H1 (cell line): ENCODE data around the gene SUSD1. TPM values are rescaled to one million over a fixed set of nuclear protein-coding genes. Genes with fewer than 3 reads are reported as not detected.

Experiments
- CTCF ChIA-PET: fragments of 300-600 bp; sonication (Branson Sonifier 250); formaldehyde crosslinking; loops from one replicate; lab custom pipeline; 2021; ENCODE audit not compliant: partially characterized antibody; lab: Charles Lee
- POLR2A ChIA-PET: fragments of 300-600 bp; sonication (Branson Sonifier 250); formaldehyde crosslinking; loops from one replicate; lab custom pipeline; 2021; ENCODE audit warnings: inconsistent platforms; ENCODE audit not compliant: partially characterized antibody; lab: Charles Lee
- DNase-seq, 2 experiments: peaks; one replicate each; pipeline versions ENCODE4 v3.0.0 to v3.0.0-alpha.2; 2010 to 2022; ENCODE audit warnings: low spot score in 2 of 2, low read depth in 1 of 2, mixed read lengths in 1 of 2
- FAIRE-seq: peaks from 2 replicates; lab custom pipeline; 2011; peaks lifted over from hg19 to GRCh38; lab: Jason Lieb, UNC
- H2AFZ ChIP-seq: 2 replicates; pipeline ENCODE4 v1.8.1; 2012; ENCODE audit warnings: low read length, inconsistent platforms
- H2AK5ac ChIP-seq: 2 replicates; pipeline ENCODE4 v1.6.1; 2013; ENCODE audit warnings: low read depth, low read length
- H2BK120ac ChIP-seq: replicated peaks from 2 replicates; pipeline ENCODE3; 2013; ENCODE audit warnings: low read depth, low read length, inconsistent platforms
- H2BK12ac ChIP-seq: 2 replicates; pipeline ENCODE4 v1.6.1; 2013; ENCODE audit warnings: low read depth, low read length
- H2BK15ac ChIP-seq: 2 replicates; pipeline ENCODE4 v1.6.1; 2013; ENCODE audit warnings: low read length
- H2BK20ac ChIP-seq: 2 replicates; pipeline ENCODE4 v1.6.1; 2013; ENCODE audit warnings: low read length
- H2BK5ac ChIP-seq: 2 replicates; pipeline ENCODE4 v1.6.1; 2013; ENCODE audit warnings: low read depth, low read length
- H3K14ac ChIP-seq: 2 replicates; pipeline ENCODE4 v1.6.1; 2013; ENCODE audit warnings: inconsistent platforms; ENCODE audit not compliant: insufficient read length
- H3K18ac ChIP-seq: 2 replicates; pipeline ENCODE4 v1.6.1; 2013; ENCODE audit warnings: low read length; ENCODE audit errors: extremely low read depth
- H3K23ac ChIP-seq: 2 replicates; pipeline ENCODE4 v1.6.1; 2013; ENCODE audit warnings: inconsistent platforms; ENCODE audit not compliant: insufficient read length
- H3K23me2 ChIP-seq: 2 replicates; pipeline ENCODE4 v1.6.1; 2013; ENCODE audit warnings: low read depth, low read length
- H3K27ac ChIP-seq: 2 replicates; pipeline ENCODE4 v1.6.1; 2011; ENCODE audit warnings: low read depth, low read length, inconsistent platforms
- H3K27me3 ChIP-seq, 4 experiments: replicated peaks in 1 of 4; 1 replicate in 1 of 4; 2 replicates in 3 of 4; pipeline versions ENCODE4 v1.6.1 to v1.8.1; 2011 to 2013; ENCODE audit warnings: low read length in 3 of 4, mild to moderate bottlenecking in 3 of 4, inconsistent platforms in 2 of 4, mixed read lengths in 2 of 4, moderate library complexity in 1 of 4; ENCODE audit not compliant: control insufficient read depth in 3 of 4, insufficient read depth in 3 of 4; ENCODE audit errors: extremely low read depth in 1 of 4
- H3K36me3 ChIP-seq, 4 experiments: 2 replicates each; pipeline versions ENCODE4 v1.6.1 to v1.8.1; 2011 to 2013; ENCODE audit warnings: mild to moderate bottlenecking in 4 of 4, low read length in 3 of 4, moderate library complexity in 2 of 4, control low read depth in 1 of 4, inconsistent platforms in 1 of 4; ENCODE audit not compliant: insufficient read depth in 4 of 4, control insufficient read depth in 2 of 4
- H3K4ac ChIP-seq: replicated peaks from 2 replicates; pipeline ENCODE3; 2013; ENCODE audit warnings: low read length, low read depth, mixed read lengths, inconsistent platforms; ENCODE audit not compliant: insufficient read length
- H3K4me1 ChIP-seq, 4 experiments: replicated peaks in 1 of 4; 1 replicate in 1 of 4; 2 replicates in 3 of 4; pipeline versions ENCODE4 v1.6.1 to v1.8.1; 2011 to 2013; ENCODE audit warnings: low read length in 3 of 4, inconsistent platforms in 2 of 4, mixed read lengths in 1 of 4; ENCODE audit not compliant: insufficient read depth in 4 of 4, control insufficient read depth in 3 of 4
- H3K4me2 ChIP-seq, 2 experiments: 2 replicates each; pipeline versions ENCODE4 v1.6.1 to v1.8.1; 2011 to 2013; ENCODE audit warnings: low read depth in 2 of 2, low read length in 2 of 2, control low read depth in 1 of 2, inconsistent platforms in 1 of 2, mild to moderate bottlenecking in 1 of 2; ENCODE audit not compliant: insufficient read depth in 1 of 2
- H3K4me3 ChIP-seq, 4 experiments: fragments of 200-600, 300-600 bp in 1 of 4; sonication (generic), shearing (Covaris generic), sonication (Bioruptor Twin) in 1 of 4; 2 replicates each; pipeline versions ENCODE4 v1.5.1 to v1.8.1; 2011 to 2016; ENCODE audit warnings: low read length in 4 of 4, low read depth in 3 of 4, control low read depth in 2 of 4, inconsistent platforms in 2 of 4, mild to moderate bottlenecking in 2 of 4, mixed read lengths in 1 of 4, moderate library complexity in 1 of 4; ENCODE audit not compliant: insufficient read depth in 2 of 4; ENCODE audit errors: extremely low read depth in 1 of 4
- H3K56ac ChIP-seq: replicated peaks from 2 replicates; pipeline ENCODE3; 2013; ENCODE audit warnings: low read depth, mild to moderate bottlenecking, mixed read lengths, low read length, inconsistent platforms; ENCODE audit not compliant: insufficient read length
- H3K79me1 ChIP-seq: 2 replicates; pipeline ENCODE4 v1.6.1; 2013; ENCODE audit warnings: low read depth, low read length, control low read depth
- H3K79me2 ChIP-seq, 2 experiments: 2 replicates each; pipeline versions ENCODE4 v1.6.1 to v1.8.1; 2012 to 2013; ENCODE audit warnings: low read length in 2 of 2, mild to moderate bottlenecking in 2 of 2, inconsistent platforms in 1 of 2; ENCODE audit not compliant: insufficient read depth in 2 of 2, control insufficient read depth in 1 of 2
- H3K9ac ChIP-seq, 4 experiments: replicated peaks in 1 of 4; 1 replicate in 1 of 4; 2 replicates in 3 of 4; pipeline versions ENCODE4 v1.6.1 to v1.8.1; 2011 to 2013; ENCODE audit warnings: low read depth in 3 of 4, low read length in 3 of 4, control low read depth in 2 of 4, mild to moderate bottlenecking in 2 of 4, moderate library complexity in 2 of 4, inconsistent platforms in 1 of 4; ENCODE audit errors: extremely low read depth in 1 of 4
- H3K9me3 ChIP-seq, 2 experiments: 2 replicates each; pipeline versions ENCODE4 v1.6.1 to v1.8.1; 2012 to 2013; ENCODE audit warnings: mild to moderate bottlenecking in 2 of 2, moderate library complexity in 2 of 2, control low read depth in 1 of 2, inconsistent platforms in 1 of 2, low read depth in 1 of 2, low read length in 1 of 2, mixed read lengths in 1 of 2; ENCODE audit not compliant: insufficient read depth in 2 of 2
- H4K20me1 ChIP-seq, 2 experiments: replicated peaks in 1 of 2; 2 replicates each; pipeline versions ENCODE3 to v1.8.1; 2011 to 2013; ENCODE audit warnings: inconsistent platforms in 2 of 2, low read length in 2 of 2, mild to moderate bottlenecking in 1 of 2; ENCODE audit not compliant: insufficient read depth in 2 of 2, control insufficient read depth in 1 of 2
- H4K5ac ChIP-seq: 2 replicates; pipeline ENCODE4 v1.6.1; 2013; ENCODE audit warnings: low read length, low read depth, mixed read lengths, inconsistent platforms; ENCODE audit not compliant: insufficient read length
- H4K8ac ChIP-seq: 2 replicates; pipeline ENCODE4 v1.8.0; 2013; ENCODE audit warnings: mild to moderate bottlenecking, moderate library complexity, low read length, inconsistent platforms; ENCODE audit not compliant: insufficient read depth; ENCODE audit errors: extremely low read depth
- H4K91ac ChIP-seq: replicated peaks from 2 replicates; pipeline ENCODE3; 2013; ENCODE audit warnings: low read length, mixed read lengths, inconsistent platforms; ENCODE audit not compliant: insufficient read length
- ATF2 ChIP-seq: IDR thresholded peaks from 2 replicates; pipeline ENCODE4 v1.6.1; 2012; ENCODE audit warnings: low read length, inconsistent platforms
- CBX8 ChIP-seq: fragments of 300-800, 300-1000 bp; sonication (generic); IDR thresholded peaks from 2 replicates; pipeline ENCODE4 v1.7.1; 2016; ENCODE audit warnings: low read depth, low read length, borderline replicate concordance
- CHD2 ChIP-seq: IDR thresholded peaks from 2 replicates; pipeline ENCODE4 v1.6.1; 2012; ENCODE audit warnings: low read length, improper control_type of control experiment
- KDM1A ChIP-seq: fragments of 200-600, 300-600 bp; sonication (generic); IDR thresholded peaks from 2 replicates; pipeline ENCODE4 v1.7.1; 2016; ENCODE audit warnings: mild to moderate bottlenecking, low read length, borderline replicate concordance
- PHF8 ChIP-seq: fragments of 200-600 bp; sonication (generic); conservative IDR thresholded peaks from 2 replicates; pipeline ENCODE4 v1.7.1; 2012; ENCODE audit warnings: low read depth, mild to moderate bottlenecking, inconsistent platforms, low read length, moderate library complexity
- POU5F1 ChIP-seq: IDR thresholded peaks from 2 replicates; pipeline ENCODE4 v1.6.1; 2011; ENCODE audit warnings: low read depth, mild to moderate bottlenecking, low read length, moderate library complexity
- SAP30 ChIP-seq: fragments of 300-600 bp; sonication (generic); IDR thresholded peaks from 2 replicates; pipeline ENCODE4 v1.7.1; 2012; ENCODE audit warnings: low read length, moderate library complexity, mild to moderate bottlenecking, inconsistent platforms; ENCODE audit not compliant: insufficient read depth, insufficient replicate concordance
- SP1 ChIP-seq: IDR thresholded peaks from 2 replicates; pipeline ENCODE4 v1.6.1; 2011; ENCODE audit warnings: low read depth, low read length
- SP4 ChIP-seq: IDR thresholded peaks from 2 replicates; pipeline ENCODE4 v1.6.1; 2012; ENCODE audit warnings: low read length, inconsistent platforms
- TAF7 ChIP-seq: optimal IDR thresholded peaks from 2 replicates; pipeline ENCODE3; 2011; ENCODE audit warnings: low read depth, mild to moderate bottlenecking, inconsistent platforms, low read length, moderate library complexity, borderline replicate concordance
- TEAD4 ChIP-seq: IDR thresholded peaks from 2 replicates; pipeline ENCODE4 v1.6.1; 2012; ENCODE audit warnings: low read depth, low read length, inconsistent platforms, mixed read lengths
- WGBS, 2 experiments: shearing (Covaris generic) in 1 of 2; methylation state at CpG; one replicate each; pipeline versions ENCODE4 v1.1.6 to v1.1.7; 2013 to 2015; ENCODE audit warnings: low lambda C conversion rate in 2 of 2, mixed read lengths in 2 of 2, inconsistent platforms in 1 of 2, low coverage in 1 of 2, missing lambda C conversion rate in 1 of 2; ENCODE audit not compliant: insufficient replicate concordance in 2 of 2, insufficient coverage in 1 of 2, insufficient read length in 1 of 2; ENCODE audit errors: extremely low coverage in 1 of 2, missing lambda C conversion rate in 1 of 2; 5-methylcytosine and 5-hydroxymethylcytosine counted together
- polyA plus RNA-seq, 7 experiments: library from polyadenylated mRNA; depleted of rRNA in 3 of 7; stranded (reverse) in 5 of 7; unstranded in 2 of 7; fragments of >200 nt in 5 of 7; fragments of 200-250 nt in 2 of 7; gene quantifications; 1 replicate in 5 of 7; 2 replicates in 1 of 7; 4 replicates in 1 of 7; pipeline versions ENCODE4 v1.2.1 to v1.2.3, GENCODE V29; 2011 to 2013; ENCODE audit warnings: missing spikeins in 2 of 7, mixed read lengths in 2 of 7
- total RNA-seq: library from RNA; stranded (reverse); fragmentation: NEBNext Ultra II Directional; extraction: Animal tissue kit (Norgen Biotek cat#: 25700); gene quantifications from 2 replicates; pipeline ENCODE4 v1.2.1, GENCODE V29; 2021

SUSD1 gene
- total and polyA plus RNA-seq, 2 of the 8 experiments (the other 6 are each of a cell fraction or from before 2014, with no cell fraction given): 2.8 to 7.2 TPM

GRCh38 chr9:112050544-112051475 is 124.3 kb downstream of the SUSD1 start:
- POLR2A ChIA-PET: no interaction called here

More at GRCh38 chr9:112050544-112051475, 124.3 kb downstream of the SUSD1 start:
- Histone ChIP-seq H3K4ac (no peak overlapping the region), H2BK120ac (no peak overlapping the region), H3K79me1 (no peaks in the 10 kb centered on the region), H3K9me3 (no peaks in the 10 kb centered on the region), H3K23me2 (no peaks in the 10 kb centered on the region), H3K9ac (no peak overlapping the region), H4K8ac (no peak overlapping the region), H4K5ac (no peak overlapping the region), H4K20me1 (no peaks in the 10 kb centered on the region), H2AFZ (no peak overlapping the region), H3K23ac (no peak overlapping the region), H2AK5ac (no peak overlapping the region), H3K36me3 (no peaks in the 10 kb centered on the region), H2BK12ac (no peak overlapping the region), H2BK15ac (no peak overlapping the region), H3K79me2 (no peaks in the 10 kb centered on the region), H3K27ac (no peak overlapping the region), H3K18ac (no peak overlapping the region), H2BK20ac (no peak overlapping the region), H2BK5ac (no peak overlapping the region), H3K56ac (no peak overlapping the region), H3K4me1 (no peaks in the 10 kb centered on the region), H3K4me2 (no peak overlapping the region), H4K91ac (no peak overlapping the region), H3K14ac (no peak overlapping the region), H3K27me3 (no peaks in the 10 kb centered on the region), H3K4me3 (no peak overlapping the region)
- WGBS, 2 experiments: 88% methylated on average over 7 of the region's 7 CpGs; no CpG with 5 or more reads in 1 of the 2 experiments
- FAIRE-seq (no peak), DNase-seq (no peak)
- TF ChIP-seq POU5F1 (no peak), SAP30 (no peak), CHD2 (no peak), CBX8 (no peak), TAF7 (no peak), SP1 (no peak), ATF2 (no peak), PHF8 (no peak), TEAD4 (no peak), KDM1A (no peak), SP4 (no peak)
- CTCF ChIA-PET: interaction anchor here (0.8 to 2.2 kb wide), 3 partner anchors 24 to 837 kb away, joined by 3 to 7 read pairs (median 7); no protein-coding TSS in a partner anchor
